Activated naive CD4-positive, alpha-beta T cell treated with Interleukin-2 at 50 U/mL for 16 hours (primary cell): ENCODE measurements around the gene DHRS7B.

ENCODE experiments used
- DNase-seq: peaks from one replicate; pipeline ENCODE4 v3.0.0-alpha.2; 2020

DHRS7B gene

DNA sequence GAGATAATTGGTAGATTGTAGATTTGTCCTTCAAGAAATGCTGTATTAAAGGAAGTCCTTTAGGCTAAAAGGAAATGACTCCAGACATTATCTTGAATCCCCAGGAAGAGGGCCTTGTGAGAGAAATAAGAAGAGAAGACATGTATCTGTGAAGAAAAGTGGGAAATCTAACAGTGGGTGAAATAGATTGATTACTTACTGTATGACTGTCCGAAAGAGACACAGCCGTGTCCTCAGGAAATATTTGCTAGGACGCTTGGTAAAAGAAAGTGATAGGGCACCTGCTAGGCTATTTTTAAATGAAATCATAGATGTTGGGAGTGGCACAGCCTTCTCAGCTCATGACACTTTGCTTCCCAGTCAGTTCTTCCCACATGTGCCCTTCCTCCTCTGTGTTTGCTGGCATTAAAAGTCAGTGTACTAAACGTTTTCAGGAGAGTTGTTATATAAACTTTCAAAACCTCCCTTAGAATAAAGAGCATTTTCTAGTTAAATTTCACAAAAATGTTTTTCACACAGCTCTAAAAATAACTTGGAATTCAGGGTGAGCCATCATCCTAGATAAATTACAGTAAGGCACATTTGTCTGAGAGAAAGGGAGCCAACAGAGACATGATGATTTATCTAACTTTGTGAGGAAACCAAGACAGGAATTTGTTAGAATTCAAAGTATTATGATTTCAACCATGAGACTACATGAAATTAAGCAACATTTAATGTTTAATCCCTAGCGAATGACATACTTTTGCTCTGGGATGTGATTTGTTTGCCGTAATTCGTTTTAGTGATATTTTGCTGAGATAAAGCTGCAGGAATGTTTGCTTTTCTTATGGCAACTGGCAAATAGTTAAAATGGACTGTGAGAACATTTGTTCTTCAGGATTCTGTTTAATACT, 35.0 kb downstream of the DHRS7B start:
- no peak for DNase-seq

DNA sequence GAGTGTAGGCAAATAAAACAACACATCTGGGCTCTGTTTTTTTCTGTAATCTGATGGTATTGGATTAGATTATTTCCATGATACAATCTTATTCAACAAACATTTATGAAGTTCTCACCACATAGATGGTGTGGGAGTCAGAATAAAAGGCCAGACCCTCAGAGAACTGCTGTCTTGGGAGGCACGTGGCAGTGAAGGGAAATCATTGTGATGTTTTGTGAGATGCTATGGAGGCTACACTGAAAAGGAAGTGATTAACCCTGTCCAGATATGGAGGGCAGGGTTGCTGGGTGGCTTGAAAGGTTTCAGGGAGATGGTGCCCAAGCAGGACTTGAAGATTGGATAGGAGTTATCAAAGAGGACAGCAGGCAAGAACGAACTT, 35.6 kb downstream of the DHRS7B start:
- DNase-seq, result no peak

DNA sequence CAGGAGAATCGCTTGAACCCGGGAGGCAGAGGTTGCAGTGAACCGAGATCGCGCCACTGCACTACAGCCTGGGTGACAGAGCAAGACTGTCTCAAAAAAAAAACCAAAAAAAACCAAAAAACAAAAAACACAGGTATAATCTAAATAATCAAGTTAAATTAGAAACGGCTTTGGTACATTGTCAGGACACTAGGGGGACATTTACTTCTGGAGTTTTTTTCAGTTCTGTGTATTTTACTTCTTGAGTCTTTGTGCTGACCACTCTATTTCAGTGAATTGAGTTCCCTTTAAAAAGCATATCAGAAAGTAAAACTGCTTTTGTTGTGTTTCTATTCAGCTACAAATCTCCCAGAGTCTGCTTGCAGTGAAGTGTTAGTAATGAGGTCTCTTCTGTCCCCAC, 36.3 kb downstream of the DHRS7B start:
- no peak for DNase-seq

DNA sequence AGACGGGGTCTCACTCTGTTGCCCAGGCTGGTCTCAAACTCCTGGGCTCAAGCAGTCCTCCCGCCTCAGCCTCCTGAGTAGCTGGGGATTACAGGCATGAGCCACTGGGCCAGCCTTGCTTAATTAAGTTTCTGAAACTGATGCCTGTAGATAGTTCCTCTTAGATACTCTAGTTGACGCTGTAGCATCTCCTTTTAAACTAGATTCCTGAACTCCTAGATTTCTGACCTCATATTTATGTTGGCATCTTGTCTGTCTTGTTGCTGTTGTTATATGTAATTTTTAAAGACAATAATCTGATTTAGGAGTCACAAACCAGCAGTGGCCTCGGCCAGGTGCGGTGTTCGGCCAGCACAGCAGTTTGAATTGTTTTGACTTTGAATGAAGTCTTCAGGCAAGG, 37.5 kb downstream of the DHRS7B start:
- no peak for DNase-seq

DNA sequence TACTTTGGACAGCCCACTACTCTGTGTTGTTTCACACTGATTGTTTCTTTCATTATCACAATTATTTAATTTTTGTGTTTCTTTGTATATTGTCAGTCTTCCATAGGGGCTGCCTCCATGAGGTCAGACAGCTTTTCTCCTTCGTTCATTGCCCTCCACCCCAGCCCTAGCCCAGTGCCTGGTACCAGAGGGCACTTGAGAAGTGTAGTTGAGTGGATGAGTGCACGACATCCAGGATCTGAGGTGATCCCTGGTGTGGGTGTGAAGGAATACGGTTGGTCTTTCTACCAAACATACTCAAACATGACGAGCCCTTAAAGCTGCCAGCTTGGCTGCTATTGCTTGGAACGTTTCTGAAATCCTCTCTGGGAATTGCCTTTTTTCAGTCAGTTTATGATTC, 37.9 kb downstream of the DHRS7B start:
- no peak for DNase-seq

DNA sequence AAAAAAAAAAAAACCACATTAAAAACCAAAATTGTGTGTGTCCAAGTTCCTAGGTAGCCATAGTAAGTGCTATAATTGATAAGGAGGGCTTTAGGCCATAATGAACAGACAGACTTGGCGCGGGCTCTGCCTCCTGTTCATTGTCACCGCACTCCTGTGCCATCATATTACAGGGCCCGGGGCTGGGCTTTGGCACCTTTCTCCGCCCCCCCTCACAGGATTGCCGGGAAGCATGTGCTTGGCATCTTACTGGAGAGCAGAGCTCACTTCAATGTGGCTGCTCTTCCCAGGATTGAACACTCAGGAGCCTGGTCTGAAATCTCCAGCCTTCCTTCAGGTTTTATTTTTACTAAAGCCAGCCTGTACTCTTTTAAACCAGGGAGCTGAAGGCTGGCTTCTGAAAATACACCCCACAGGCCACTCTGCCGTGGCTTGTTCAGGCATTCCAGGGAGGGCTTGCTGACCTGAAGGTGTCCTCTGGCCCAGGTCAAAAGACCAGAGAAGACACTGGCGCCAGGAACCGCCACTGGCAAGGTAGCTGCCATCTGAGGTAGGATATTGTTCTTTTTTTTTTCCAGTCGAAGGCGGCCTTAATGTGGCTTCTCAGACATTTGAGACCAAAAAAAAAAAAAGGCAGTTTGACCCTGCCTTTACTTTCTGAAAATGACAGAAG, 39.3 kb downstream of the DHRS7B start:
- DNase-seq, result no peak

DNA sequence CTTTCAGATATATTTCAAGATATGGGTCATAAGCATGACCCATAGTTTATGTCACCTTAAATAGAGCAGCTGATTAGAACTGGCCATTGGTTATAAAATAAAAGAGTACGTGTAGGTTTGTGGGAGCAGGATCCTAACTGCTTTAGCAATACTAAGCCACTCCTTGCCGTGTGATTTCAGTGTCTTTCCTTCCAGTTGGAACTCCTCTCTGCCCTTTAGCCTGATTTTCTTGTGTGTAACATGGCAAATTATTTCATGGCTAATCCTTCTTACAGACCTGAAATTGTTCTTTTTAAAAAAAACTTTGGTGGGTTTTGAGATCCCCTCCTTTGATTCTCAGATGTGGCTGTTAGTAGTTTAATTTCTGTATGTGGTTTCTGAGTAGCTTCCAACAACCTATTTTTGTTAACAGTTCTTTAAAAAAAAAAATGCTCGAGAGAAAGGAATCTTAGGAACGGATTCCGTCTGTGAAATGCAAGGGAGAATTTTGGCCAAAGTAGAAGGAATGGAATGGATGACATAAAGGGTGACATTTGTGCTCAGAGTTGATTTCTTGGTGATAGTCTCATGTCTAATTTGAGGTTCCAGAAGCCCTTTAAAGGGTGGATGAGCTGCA, 39.9 kb downstream of the DHRS7B start:
- no peak for DNase-seq

DNA sequence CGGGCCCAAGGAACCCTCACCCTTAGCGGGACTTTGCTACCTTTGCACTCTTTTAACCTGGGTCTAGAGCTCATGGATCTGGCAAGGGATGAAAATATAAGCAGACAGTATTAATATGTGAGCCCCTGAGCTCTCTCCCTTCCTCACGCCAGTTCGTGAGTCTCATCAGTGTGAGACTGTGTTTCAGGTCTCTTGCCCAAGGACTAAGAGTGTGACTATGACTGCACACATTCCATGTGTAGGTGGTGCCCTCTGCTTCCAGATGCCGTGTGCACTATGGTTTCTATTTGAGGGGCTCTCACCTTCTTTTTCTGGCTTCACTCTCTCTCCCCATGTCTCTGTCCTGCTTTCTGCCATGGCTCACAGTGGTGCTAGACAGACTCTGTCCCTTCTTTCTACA, 40.5 kb downstream of the DHRS7B start:
- no peak for DNase-seq

DNA sequence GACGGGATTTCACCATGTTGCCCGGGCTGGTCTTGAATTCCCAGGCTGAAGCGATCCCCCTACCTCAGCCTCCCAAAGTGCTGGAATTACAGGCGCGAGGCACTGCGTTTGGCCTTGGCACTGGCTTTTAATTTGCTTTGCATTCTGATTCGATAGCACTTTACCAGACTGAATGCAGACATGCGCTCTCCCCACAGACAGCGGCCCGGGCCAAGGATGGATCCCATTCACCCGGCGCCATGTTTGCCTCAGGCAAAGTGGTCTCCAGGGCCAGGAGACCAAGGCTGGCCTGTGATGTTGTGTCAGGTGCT, 41.7 kb downstream of the DHRS7B start:
- DNase-seq, result no peak

DNA sequence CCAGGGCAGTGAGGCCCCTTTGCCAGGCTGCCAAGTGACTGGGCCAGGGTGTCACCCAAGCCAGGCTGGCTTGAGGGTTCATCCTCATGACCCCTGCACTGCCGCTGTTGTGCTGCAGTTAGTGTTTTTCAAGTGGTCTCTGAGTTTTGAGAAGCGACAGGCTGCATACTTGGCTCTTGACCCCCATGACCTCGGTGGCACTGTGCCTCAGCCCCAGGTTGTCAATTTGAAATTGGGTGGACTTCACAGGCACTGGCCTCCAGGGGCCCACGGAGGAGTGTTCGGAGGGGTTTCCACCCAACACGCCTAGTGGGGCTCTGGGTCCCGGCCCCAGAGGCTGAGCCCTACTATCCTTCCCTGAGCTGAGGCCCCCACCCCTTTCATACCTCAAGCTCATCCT, 42.7 kb downstream of the DHRS7B start:
- no peak for DNase-seq

DNA sequence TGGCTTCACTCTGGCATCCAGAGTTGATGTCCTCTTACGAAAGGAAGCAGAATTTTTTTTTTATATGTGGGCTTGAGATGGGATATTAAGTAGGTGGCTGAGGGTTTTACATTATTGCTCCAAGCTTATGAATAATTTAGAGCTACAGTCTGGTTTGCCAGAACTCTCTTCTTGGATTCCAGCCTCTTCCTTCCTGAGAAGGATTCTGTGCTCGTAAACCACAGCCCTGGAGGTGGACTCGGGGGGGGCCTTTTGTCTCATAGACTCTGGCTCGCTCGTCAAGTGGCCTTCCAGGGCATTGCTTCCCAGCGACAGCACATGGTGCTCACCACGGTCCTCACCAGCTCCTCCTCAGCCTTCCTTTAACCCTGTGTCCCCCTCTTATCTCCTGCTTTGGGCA, 44.0 kb downstream of the DHRS7B start:
- DNase-seq, result no peak

DNA sequence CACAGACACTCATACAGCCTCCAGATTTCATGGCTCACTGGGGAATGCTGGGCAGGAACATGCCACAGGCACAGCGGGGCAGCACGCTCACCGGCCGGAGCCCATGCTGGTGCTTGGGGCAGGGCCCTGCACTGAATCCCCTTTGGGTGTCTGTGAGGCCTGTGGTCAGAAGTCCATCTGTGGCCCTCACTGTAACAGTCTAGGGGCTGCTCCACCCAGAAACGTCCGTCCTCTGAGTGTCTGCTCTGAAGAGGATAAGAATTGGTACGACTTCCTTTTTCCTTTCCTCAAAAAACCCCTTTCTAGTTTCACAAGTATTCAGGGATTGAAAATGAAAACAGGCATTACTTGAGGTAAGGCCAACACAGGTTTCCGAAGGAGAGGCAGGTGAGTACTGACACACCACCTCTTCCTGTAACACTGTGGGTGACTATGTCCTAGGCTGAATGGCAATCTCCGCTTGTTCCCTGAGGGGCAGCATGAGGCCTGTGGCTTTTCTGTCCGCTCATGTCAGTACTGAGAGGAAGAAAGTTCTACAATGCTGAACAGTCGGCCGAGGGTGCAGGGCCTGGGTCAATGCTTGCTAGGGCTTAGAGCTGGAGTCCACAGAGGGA, 44.7 kb downstream of the DHRS7B start:
- DNase-seq, result no peak

DNA sequence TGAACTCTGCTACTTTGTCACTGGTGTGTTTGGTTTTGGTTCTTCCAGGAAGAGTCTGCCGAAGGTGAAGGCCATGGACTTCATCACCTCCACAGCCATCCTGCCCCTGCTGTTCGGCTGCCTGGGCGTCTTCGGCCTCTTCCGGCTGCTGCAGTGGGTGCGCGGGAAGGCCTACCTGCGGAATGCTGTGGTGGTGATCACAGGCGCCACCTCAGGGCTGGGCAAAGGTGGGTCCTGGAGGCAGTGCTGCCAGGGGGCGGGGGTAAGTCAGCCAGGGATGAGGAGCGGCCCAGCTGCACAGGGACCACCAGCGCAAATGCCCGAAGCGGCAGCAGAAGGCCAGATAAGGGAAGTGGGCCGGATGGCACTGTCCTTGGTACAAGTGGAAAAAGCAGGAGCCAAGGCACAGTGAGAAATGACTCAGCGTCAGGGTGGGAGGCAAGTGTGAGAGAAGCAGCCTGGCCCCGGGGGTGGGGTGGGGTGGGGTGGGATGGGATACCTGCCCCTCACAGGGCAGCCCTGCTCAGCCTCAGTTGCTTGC, 45.3 kb downstream of the DHRS7B start:
- DNase-seq, result no peak

DNA sequence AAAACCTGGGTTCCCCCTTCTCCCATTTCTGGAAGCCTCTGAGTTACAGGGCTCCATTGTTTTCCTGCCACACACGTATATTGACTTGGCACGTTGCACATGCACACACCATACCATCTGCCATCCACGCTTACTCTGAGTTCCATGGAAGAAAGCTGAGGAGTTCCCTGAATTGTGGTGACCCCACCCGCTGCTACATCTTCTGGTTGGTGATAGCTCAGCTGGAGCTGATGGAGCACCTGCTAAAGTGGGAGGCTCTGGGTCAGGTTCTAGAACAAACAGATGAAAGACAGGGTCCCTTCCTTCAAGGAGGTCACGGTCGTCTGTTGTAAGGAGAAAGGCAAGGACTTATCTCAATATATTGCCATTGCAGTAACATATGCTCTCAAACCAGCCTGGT, 46.1 kb downstream of the DHRS7B start:
- DNase-seq, result no peak

DNA sequence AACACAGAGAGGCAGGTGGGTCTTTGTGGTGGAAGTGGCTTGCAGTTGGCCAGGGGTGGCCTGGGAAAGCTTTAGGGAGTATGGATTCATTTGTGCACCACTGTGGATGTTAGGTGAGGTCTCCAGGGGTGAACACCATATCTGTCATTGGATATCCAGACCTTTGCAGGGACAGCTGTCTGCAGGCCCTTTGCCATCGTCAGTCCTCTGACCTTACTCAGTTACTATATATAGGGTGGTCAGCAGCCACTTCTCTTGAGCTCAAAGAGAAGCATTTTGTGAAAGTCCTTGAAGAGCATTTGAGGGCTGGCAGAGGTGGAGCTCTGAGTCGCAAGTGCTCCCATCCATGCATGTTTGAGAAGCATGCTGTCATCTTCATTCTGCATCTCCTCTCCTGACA, 46.8 kb downstream of the DHRS7B start:
- no peak for DNase-seq

DNA sequence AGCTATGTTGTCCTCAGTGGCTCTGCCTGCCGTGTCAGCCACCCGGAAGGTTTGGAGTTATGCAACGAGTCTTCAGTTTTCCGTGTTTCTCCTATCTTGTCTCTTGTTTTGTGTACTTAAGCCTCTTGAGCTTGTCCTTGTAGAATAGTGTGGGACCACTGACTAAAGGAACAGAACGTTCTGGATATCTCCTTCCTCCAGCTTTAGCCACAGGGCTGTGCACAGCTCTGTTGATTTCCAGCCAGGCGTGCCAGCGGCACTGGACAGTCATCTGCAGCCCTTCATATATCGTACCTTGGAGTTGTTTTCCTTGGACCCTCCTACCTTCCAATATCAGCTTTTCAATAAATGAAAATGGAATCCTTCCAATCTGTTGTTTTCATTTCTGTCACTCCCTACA, 47.4 kb downstream of the DHRS7B start:
- DNase-seq, result no peak

DNA sequence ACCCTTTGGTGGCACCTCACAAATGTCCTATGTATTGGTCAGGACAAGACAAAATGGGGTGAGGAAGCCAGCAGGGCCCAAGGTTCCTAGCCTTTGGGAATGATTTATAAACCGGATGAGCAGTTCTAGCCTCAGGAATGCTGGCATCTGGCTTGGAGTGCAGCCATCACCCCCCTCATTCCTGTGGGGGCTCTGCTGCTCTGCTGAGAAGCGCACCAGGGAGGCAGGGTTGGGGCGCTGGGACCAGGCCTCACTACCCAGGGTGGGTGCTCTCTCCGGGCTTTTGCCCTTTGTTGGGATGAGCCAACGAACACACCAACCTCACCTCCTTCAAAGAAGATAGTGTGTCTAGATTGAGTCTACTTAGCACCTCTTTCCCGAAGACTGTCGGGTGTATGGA, 47.9 kb downstream of the DHRS7B start:
- no peak for DNase-seq

DNA sequence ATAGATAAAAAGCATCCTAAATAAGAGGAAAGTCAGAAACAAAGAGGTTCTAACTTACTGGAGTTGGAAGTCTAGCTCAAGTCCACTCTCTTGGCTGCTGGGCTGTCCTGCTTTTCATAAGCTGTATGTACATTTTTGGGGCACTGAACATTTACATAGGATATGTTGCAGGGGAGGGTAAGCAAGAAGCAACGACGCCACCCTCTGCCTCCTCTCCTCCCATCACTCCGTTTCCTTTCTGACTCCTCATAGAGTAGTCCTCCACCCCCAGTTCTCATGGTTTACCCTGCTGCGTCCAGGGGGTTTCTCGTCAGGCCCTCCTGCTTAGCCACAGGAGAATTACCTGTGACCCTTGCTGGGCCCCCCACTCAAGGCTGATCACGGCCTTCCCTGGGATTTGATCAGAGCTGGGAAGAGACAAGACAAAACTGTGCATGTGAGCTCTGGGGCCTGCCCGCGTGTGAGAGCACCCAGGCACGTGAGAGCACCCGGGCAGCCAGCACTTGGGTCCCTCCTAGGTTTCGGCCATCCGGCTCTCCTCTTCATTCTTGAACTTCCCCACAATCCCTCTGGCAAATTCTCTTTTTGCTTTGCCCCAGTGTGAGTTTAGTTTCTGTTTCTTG, 50.1 kb downstream of the DHRS7B start:
- DNase-seq, result no peak

DNA sequence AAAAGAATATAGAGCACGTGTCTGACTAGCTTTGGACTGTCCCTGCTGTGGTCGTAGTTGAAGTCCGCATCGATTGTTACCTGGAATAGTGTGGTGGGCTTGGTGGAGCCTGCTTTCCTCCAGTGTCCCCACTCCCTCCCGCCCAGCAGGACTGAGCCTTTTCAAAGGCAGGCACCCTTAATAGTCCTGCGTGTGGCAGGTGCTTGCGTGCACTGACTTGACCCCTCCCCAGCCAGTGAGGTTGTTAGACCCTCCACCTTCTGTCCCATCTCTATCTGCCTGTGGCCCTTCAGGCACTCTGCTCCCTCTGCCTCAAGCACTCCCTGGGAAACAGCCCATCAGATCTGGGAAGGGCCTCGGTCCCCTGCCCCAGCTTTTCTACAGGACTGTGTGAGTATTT, 50.6 kb downstream of the DHRS7B start:
- DNase-seq, result no peak

DNA sequence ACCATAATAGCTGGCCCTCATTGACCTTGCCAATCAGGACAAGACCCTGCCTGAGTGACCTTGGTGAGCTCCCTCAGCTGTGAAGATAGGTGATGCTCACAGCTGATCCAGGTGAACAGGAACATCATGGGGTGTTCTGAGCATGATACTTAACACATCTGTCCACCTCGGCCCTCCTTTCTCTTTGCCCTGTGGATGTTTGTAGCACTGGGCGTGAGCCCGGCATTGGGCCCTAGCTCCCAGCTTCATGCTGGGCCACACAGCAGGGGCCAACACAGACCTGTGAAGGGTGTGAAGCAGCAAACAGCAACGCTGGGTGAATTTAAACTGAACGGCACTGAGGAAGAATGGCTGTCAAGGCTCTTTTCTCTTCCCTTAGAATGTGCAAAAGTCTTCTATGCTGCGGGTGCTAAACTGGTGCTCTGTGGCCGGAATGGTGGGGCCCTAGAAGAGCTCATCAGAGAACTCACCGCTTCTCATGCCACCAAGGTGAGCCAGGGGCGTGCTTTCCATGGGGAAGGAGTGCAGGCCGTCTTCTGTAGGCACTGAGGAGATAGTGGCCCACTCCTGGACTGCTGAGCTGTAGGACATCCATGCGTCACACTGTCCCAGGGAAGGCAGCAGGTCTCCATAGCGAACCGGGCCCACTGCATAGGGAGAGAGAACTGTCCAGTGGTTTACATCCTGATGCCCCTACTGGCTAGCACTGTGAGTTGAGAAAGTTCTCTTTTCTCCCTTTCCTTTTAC, 51.3 kb downstream of the DHRS7B start:
- no peak for DNase-seq

DNA sequence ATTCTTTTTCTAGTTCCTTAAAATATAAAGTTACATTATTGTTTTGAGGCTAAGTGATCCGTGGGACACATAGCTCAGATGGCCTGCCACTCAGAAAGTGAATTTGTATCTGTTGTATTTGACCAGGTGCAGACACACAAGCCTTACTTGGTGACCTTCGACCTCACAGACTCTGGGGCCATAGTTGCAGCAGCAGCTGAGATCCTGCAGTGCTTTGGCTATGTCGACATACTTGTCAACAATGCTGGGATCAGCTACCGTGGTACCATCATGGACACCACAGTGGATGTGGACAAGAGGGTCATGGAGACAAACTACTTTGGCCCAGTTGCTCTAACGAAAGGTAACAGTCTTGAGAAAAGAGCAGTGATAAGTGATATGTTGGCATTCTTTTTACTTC, 56.7 kb downstream of the DHRS7B start:
- DNase-seq, result no peak

DNA sequence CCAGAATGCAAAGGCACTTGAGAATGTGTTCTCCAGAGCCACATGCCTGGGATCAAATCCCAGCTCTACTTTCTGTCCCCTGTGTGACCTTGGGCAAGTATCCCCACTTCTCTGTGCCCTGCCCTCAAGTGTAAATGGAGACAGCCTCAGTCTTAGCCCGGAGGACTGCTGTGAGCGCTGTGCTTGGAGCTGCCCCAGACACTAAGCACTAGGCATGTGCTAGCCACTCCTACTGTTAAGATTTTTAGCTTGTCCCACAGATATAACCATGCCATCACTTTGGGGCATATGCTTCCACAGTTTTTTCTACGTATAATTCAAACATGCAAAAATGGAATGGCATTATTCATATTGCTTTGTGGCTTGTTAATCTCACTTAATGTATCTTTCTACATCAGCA, 57.8 kb downstream of the DHRS7B start:
- DNase-seq, result no peak
